ENCODE measurements around the gene PLPP7.
"Not testable (repeated sequence)": the region's sequence is repeated elsewhere in the genome, so short reads cannot be mapped to it uniquely, and the experiment has no call there.

PLPP7 gene

DNA sequence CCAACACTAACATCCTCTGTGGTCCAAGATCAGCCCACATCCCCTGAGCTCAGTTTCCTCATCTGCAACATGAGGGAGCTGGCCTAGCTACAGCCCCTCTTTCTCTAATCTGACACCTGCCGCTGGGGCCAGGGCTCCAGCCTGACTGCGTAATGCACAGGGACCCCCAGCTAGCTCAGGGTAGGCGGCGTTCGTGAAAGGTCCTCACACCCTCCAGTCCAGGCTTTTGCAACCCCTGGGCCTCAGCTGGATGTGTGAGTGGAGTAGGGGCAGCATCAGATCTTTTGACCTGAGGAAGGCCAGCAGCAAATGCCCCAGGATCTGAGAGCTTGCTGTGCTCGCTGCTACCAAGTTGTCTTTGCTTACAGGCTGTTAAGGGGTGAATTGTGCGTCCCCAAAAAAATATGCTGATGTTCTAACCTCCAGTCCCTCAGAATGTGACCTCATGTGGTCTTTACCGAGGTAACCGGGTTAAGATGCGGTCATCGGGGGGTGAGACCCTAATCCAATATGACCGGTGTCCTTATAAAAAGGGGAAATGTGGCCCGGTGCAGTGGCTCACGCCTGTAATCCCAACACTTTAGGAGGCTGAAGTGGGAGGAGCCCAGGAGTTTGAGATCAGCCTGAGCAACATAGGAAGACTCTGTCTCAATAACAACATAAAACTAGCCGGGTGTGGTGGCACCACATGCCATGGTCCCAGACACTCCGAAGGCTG, 47.8 kb downstream of the PLPP7 start:
- DNase-seq (ENCODE audit: low read depth) = no peak
- TF ChIP-seq, protein P1, sequence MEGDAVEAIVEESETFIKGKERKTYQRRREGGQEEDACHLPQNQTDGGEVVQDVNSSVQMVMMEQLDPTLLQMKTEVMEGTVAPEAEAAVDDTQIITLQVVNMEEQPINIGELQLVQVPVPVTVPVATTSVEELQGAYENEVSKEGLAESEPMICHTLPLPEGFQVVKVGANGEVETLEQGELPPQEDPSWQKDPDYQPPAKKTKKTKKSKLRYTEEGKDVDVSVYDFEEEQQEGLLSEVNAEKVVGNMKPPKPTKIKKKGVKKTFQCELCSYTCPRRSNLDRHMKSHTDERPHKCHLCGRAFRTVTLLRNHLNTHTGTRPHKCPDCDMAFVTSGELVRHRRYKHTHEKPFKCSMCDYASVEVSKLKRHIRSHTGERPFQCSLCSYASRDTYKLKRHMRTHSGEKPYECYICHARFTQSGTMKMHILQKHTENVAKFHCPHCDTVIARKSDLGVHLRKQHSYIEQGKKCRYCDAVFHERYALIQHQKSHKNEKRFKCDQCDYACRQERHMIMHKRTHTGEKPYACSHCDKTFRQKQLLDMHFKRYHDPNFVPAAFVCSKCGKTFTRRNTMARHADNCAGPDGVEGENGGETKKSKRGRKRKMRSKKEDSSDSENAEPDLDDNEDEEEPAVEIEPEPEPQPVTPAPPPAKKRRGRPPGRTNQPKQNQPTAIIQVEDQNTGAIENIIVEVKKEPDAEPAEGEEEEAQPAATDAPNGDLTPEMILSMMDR (IDR thresholded peaks at IDR 0.05; ENCODE audit: control insufficient read depth, extremely low read depth, insufficient read depth) = no peak
- no peak overlapping the region for H3K4me3 ChIP-seq (ENCODE audit: low read depth, low read length)

DNA sequence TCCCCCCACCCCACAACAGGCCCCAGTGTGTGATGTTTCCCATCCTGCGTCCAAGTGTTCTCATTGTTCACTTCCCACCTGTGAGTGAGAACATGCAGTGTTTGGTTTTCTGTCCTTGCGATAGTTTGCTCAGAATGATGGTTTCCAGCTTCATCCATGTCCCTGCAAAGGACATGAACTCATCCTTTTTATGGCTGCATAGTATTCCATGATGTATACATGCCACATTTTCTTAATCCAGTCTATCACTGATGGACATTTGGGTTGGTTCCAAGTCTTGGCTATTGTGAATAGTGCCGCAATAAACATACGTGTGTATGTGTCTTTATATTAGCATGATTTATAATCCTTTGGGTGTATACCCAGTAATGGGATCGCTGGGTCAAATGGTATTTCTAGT, 49.7 kb downstream of the PLPP7 start:
- H3K4me3 ChIP-seq (ENCODE audit: low read depth, low read length); DNase-seq (ENCODE audit: low read depth): not testable (repeated sequence)

DNA sequence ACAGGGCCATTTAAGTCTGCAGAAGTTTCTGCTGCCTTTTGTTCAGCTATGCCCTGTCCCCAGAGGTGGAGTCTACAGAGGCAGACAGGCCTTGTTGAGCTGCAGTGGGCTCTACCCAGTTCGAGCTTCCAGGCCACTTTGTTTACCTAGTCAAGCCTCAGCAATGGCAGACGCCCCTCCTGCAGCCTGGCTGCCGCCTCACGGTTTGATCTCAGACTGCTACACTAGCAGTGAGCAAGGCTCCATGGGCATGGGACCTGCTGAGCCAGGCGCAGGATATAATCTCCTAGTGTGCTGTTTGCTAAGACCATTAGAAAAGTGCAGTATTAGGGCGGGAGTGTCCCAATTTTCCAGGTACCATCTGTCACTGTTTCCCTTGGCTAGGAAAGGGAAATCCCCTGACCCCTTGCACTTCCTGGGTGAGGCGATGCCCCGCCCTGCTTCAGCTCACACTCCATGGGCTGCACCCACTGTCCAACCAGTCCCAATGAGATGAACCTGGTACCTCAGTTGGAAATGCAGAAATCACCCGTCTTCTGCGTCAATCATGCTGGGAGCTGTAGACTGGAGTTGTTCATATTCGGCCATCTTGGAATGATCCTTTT, 55.5 kb downstream of the PLPP7 start:
- DNase-seq (ENCODE audit: low read depth); H3K4me3 ChIP-seq (ENCODE audit: low read depth, low read length): not testable (repeated sequence)

DNA sequence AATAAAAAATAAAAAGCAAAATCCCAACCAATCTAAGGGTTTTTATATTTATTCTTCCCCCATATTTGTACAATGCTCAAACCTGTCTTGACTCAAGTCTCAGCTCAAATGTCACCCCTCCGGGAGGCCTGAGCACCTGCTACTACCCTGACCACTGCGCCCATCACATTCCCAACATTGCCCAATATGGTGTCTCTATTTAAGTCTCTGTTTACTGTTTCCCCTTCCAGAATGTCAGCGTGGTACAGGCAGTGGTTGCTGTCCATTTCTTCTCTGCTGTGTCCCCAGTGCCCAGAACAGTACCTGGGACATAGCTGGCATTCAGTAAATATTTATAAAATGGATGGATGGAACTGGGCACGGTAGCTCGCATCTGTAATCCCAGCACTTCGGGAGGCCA, 57.0 kb downstream of the PLPP7 start:
- no peak for DNase-seq (ENCODE audit: low read depth)
- TF ChIP-seq, protein P1 (IDR thresholded peaks at IDR 0.05; ENCODE audit: control insufficient read depth, extremely low read depth, insufficient read depth) = no peak
- H3K4me3 ChIP-seq (ENCODE audit: low read depth, low read length) = no peak overlapping the region

DNA sequence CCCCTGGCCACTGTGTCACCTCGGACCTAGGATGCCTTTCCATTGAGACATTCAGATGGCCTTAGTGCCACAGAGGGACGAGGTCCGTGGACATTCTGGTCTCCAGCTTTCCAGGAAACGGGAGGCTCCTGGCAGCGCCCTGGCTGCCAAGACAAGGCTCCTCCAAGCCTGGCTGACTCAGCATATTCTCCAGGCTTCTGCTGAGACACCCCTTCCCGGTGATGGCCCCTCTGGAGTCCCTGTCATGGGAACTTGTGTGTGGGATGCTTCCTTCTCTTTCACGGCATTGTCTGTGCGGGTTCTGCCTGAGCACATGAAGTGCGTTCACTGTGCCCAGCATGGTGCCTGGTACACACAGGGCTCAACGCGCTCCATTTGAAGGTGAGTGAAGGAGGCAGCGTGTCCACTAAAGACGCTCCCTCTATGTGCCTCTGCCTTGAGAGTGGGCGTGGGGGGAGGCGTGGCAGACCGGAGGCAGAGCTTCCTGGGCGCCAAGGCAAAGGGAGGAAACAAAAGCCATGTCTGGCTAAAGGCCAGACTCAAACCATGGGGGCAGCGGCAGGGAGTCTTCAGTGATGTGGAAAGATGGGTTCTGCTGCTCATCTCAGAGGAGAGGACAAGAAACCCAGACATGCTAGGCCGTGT, 58.0 kb downstream of the PLPP7 start:
- TF ChIP-seq, protein P1 (IDR thresholded peaks at IDR 0.05; ENCODE audit: control insufficient read depth, extremely low read depth, insufficient read depth) = no peak
- no peak for DNase-seq (ENCODE audit: low read depth)
- H3K4me3 ChIP-seq (ENCODE audit: low read depth, low read length) = no peak overlapping the region

DNA sequence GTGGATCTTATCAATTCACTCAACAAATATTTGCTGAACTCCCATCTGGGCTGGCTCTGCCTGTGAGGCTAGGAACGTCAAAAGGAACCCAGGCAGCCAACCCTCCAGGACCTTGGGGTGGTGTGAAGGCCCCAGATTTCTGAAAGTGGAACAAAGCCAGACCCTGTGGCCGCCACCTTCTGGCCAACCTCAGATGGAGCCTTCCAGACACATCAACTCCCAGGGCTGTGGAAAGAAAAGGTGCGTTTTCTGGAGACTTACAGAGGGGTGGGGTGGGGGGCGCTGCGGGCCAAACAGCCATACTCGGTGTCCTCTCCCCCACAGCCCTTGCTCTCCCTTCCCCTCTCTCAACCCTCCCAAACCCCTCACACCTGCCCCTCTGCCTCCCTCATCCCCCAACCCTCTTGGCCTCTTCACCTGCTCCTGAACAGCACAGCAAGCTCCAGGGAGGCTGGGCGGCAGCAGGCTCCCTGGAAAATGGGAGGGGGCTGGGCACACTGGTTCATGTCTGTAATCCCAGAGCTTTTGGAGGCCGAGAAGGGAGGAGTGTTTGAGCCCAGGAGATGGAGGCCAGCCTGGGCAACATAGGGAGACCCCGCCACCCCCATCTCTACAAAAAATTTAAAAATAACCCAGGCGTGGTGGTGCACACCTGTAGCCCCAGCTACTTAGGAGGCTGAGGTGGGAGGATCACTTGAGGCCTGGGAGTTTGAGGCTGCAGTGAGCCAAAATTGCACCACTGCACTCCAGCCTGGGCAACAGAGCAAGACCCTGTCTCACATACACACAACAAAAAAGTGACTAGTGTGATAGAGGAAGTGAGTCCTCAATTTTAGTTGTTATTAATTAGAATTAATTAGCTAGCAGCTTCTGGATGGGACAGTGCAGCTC, 59.4 kb downstream of the PLPP7 start:
- TF ChIP-seq, protein P1 (IDR thresholded peaks at IDR 0.05; ENCODE audit: control insufficient read depth, extremely low read depth, insufficient read depth) = no peak
- no peak overlapping the region for H3K4me3 ChIP-seq (ENCODE audit: low read depth, low read length)
- no peak for DNase-seq (ENCODE audit: low read depth)

DNA sequence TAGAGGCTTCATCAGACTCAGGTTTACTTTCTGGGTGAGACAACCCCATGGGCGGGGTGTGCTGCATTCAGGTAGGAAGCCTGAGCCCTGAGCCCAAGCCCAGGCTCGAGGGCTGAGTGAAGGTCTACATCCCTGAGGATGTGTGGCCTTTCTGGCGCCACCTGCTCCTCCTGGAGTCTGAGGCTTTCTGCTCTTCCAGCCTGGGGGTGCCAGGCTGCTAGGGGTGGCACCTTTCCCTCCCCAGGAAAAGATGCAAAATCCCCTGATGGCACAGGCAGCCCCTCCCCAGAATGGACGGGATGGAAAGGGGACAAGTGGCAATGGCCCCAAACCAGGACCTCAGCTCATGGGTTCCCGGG, 60.0 kb downstream of the PLPP7 start:
- no peak overlapping the region for H3K4me3 ChIP-seq (ENCODE audit: low read depth, low read length)
- no peak for DNase-seq (ENCODE audit: low read depth)
- TF ChIP-seq, protein P1 (IDR thresholded peaks at IDR 0.05; ENCODE audit: control insufficient read depth, extremely low read depth, insufficient read depth) = no peak
